PC-9 (cell line): Measurements from ENCODE around the gene PICALM. TPM values are rescaled to one million over a fixed set of nuclear protein-coding genes. Genes with fewer than 3 reads are reported as not detected.

Source experiments
- BruUV-seq: library from RNA; stranded (reverse); fragments of 400-500 nt; replicated peaks from 2 replicates; lab custom pipeline; 2021; lab: Mats Ljungman, UMichigan
- CTCF ChIA-PET: fragments of 300-600 bp; sonication (Branson Sonifier 250); formaldehyde crosslinking; loops from one replicate; lab custom pipeline; 2022; ENCODE audit warnings: antibody characterized with exemption; lab: Charles Lee
- POLR2A ChIA-PET: fragments of 300-600 bp; sonication (Branson Sonifier 250); formaldehyde crosslinking; loops from one replicate; lab custom pipeline; 2022; ENCODE audit warnings: antibody characterized with exemption; ENCODE audit not compliant: unreplicated experiment; lab: Charles Lee
- DNase-seq, 2 experiments: peaks; one replicate each; pipeline versions ENCODE4 v3.0.0 to v3.0.0-alpha.2; 2015 to 2022; ENCODE audit warnings: mixed read lengths in 1 of 2
- H2AFZ ChIP-seq: fragments of 200-600 bp; sonication (generic); 2 replicates; pipeline ENCODE4 v1.8.1; 2017; ENCODE audit warnings: antibody characterized with exemption
- H3F3A ChIP-seq: fragments of 200-600 bp; sonication (generic); 2 replicates; pipeline ENCODE4 v1.8.1; 2017; ENCODE audit warnings: antibody characterized with exemption, mild to moderate bottlenecking, low read depth; ENCODE audit not compliant: insufficient read depth
- H3K27ac ChIP-seq: fragments of 200-600 bp; sonication (generic); 2 replicates; pipeline ENCODE4 v1.6.1; 2016; ENCODE audit warnings: mixed run types
- H3K27me3 ChIP-seq: fragments of 200-600 bp; sonication (generic); 2 replicates; pipeline ENCODE4 v1.6.1; 2016; ENCODE audit warnings: low read depth, mixed run types; ENCODE audit not compliant: insufficient read depth
- H3K36me3 ChIP-seq: fragments of 200-600 bp; sonication (generic); 2 replicates; pipeline ENCODE4 v1.6.1; 2016; ENCODE audit warnings: low read depth, mixed run types
- H3K4me1 ChIP-seq: fragments of 200-600 bp; sonication (generic); replicated peaks from 2 replicates; pipeline ENCODE4 v1.6.1; 2016; ENCODE audit warnings: mixed run types; ENCODE audit not compliant: insufficient read depth
- H3K4me2 ChIP-seq: fragments of 200-600 bp; sonication (generic); 2 replicates; pipeline ENCODE4 v1.6.1; 2017; ENCODE audit warnings: mixed run types
- H3K4me3 ChIP-seq: fragments of 200-600 bp; sonication (generic); 2 replicates; pipeline ENCODE4 v1.6.1; 2016; ENCODE audit warnings: mixed run types
- H3K79me2 ChIP-seq: fragments of 200-600 bp; sonication (generic); 2 replicates; pipeline ENCODE4 v1.6.1; 2017; ENCODE audit warnings: low read depth, mixed run types
- H3K9me2 ChIP-seq: fragments of 200-600 bp; sonication (generic); 2 replicates; pipeline ENCODE4 v1.8.1; 2017; ENCODE audit warnings: mild to moderate bottlenecking; ENCODE audit not compliant: insufficient read depth
- H3K9me3 ChIP-seq: fragments of 200-600 bp; sonication (generic); 2 replicates; pipeline ENCODE4 v1.8.1; 2016; ENCODE audit warnings: low read depth; ENCODE audit not compliant: insufficient read depth
- H4K20me1 ChIP-seq: fragments of 200-600 bp; sonication (generic); 2 replicates; pipeline ENCODE4 v1.8.1; 2017; ENCODE audit not compliant: insufficient read depth
- EZH2 ChIP-seq: fragments of 200-600 bp; sonication (generic); IDR thresholded peaks from 2 replicates; pipeline ENCODE4 v1.8.0; 2017; ENCODE audit warnings: antibody characterized with exemption, low read depth
- intact Hi-C: fragments of 100-400 bp; cut with micrococcal nuclease; formaldehyde crosslinking; loops from one replicate; pipeline ENCODE4 v1.10.0; 2022; ENCODE audit not compliant: unreplicated experiment
- total RNA-seq: library from RNA; stranded (reverse); gene quantifications from 2 replicates; pipeline ENCODE4 v1.2.3, GENCODE V29; 2021
- TF ChIP-seq, protein P1 (sequence below): fragments of 200-600 bp; sonication (generic); conservative IDR thresholded peaks from 2 replicates; pipeline ENCODE4 v1.6.1; 2017; ENCODE audit warnings: mixed run types, antibody characterized with exemption, mild to moderate bottlenecking, moderate library complexity

Gene PICALM
- total RNA-seq, 1 experiment from 2014 or later = 116 TPM

DNA sequence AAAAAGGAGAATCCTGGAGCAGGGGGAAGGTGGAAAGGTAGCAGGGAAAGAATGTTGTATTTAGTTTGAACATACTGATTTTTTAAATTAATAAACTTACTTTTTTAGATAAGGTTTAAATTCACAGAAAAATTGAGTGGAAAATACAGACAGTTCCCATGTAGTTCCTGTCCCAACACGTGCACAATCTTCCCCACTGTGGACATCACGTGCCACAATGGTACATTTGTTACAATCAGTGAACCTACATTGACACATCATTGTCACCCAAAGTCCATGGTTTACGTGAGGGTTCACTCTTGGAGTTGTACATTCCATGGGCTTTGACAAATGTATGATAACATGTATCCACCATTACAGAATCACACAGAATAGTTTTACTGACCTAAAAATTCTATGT lies 10.5 kb upstream of the PICALM start:
- no peaks in the 10 kb centered on the region for H3K9me3 ChIP-seq
- intact Hi-C loops = no loop called here
- no peaks in the 10 kb centered on the region for H3K4me1 ChIP-seq
- DNase-seq = no peak
- H2AFZ ChIP-seq = no peak overlapping the region
- H3K9me2 ChIP-seq = no peaks in the 10 kb centered on the region
- H3K27ac ChIP-seq = no peak overlapping the region
- H4K20me1 ChIP-seq = no peaks in the 10 kb centered on the region
- H3K4me2 ChIP-seq = no peak overlapping the region
- H3K36me3 ChIP-seq = no peaks in the 10 kb centered on the region
- BruUV-seq = no TSS peak
- no peak overlapping the region for H3K4me3 ChIP-seq
- H3F3A ChIP-seq = no peaks in the 10 kb centered on the region
- TF ChIP-seq, protein P1, sequence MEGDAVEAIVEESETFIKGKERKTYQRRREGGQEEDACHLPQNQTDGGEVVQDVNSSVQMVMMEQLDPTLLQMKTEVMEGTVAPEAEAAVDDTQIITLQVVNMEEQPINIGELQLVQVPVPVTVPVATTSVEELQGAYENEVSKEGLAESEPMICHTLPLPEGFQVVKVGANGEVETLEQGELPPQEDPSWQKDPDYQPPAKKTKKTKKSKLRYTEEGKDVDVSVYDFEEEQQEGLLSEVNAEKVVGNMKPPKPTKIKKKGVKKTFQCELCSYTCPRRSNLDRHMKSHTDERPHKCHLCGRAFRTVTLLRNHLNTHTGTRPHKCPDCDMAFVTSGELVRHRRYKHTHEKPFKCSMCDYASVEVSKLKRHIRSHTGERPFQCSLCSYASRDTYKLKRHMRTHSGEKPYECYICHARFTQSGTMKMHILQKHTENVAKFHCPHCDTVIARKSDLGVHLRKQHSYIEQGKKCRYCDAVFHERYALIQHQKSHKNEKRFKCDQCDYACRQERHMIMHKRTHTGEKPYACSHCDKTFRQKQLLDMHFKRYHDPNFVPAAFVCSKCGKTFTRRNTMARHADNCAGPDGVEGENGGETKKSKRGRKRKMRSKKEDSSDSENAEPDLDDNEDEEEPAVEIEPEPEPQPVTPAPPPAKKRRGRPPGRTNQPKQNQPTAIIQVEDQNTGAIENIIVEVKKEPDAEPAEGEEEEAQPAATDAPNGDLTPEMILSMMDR = no peak
- no peak for TF ChIP-seq EZH2
- ChIA-PET POLR2A (no interaction called here), CTCF (no interaction called here)
- no peaks in the 10 kb centered on the region for H3K27me3 ChIP-seq
- H3K79me2 ChIP-seq = no peaks in the 10 kb centered on the region

DNA sequence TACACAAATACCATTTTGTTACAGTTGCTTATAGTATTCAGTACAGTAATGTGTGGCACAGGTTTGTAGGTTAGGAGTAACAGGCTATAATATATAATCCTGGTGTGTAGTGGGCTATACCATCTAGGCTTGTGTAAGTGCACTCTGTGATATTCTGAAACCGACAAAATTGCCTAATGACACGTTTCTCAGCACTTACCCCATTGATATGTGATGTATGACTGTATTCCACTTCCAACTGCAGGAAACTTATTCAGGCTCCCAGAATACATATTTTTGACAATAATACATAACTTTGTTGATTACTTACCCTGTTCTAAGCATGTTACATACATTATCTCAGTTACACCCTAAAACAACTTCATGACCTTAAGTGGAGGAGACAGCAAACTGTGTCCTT lies 5.1 kb upstream of the PICALM start:
- intact Hi-C loops = no loop called here
- no peaks in the 10 kb centered on the region; the same call in 1 of the 2 replicates for H3K9me3 ChIP-seq
- CTCF ChIA-PET = no interaction called here
- H4K20me1 ChIP-seq = no peaks in the 10 kb centered on the region
- H3K79me2 ChIP-seq = no peaks in the 10 kb centered on the region
- TF ChIP-seq EZH2 = no peak
- TF ChIP-seq, protein P1 = no peak
- no peak overlapping the region for H3K4me3 ChIP-seq
- POLR2A ChIA-PET = no interaction called here
- H3F3A ChIP-seq = peaks cover 22% of the 10 kb centered on the region
- no peaks in the 10 kb centered on the region for H3K9me2 ChIP-seq
- H3K27me3 ChIP-seq = no peaks in the 10 kb centered on the region
- H2AFZ ChIP-seq = no peak overlapping the region
- DNase-seq = no peak
- H3K36me3 ChIP-seq = no peaks in the 10 kb centered on the region
- peaks cover 17% of the 10 kb centered on the region for H3K4me1 ChIP-seq
- no peak overlapping the region for H3K4me2 ChIP-seq
- BruUV-seq = no TSS peak
- H3K27ac ChIP-seq = no peak overlapping the region

DNA sequence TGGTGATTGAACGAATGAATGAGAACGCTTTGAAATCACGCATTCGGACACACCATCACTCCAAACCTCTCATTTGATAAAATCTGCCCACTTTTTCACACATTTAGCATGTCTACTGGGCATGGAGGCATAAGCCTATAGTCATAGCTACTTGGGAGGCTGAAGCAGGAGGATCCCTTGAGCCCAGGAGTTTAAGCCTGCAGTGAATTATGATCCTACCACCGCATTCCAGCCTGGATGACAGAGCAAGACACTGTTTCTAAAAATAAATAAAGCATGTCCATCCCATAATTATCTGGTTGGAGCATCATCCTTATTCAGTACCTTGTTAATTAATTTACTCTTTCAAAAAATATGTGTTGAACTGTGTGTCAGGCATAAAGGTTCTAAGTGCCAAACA lies 3.3 kb upstream of the PICALM start:
- H4K20me1 ChIP-seq = peaks cover 10% of the 10 kb centered on the region
- CTCF ChIA-PET = no interaction called here

More for the DNA sequence above, 3.3 kb upstream of the PICALM start:
- intact Hi-C loops = no loop called here
- Histone ChIP-seq H3K4me1 (peaks cover 17% of the 10 kb centered on the region), H3K36me3 (no peaks in the 10 kb centered on the region), H2AFZ (no peak overlapping the region), H3K4me2 (no peak overlapping the region), H3F3A (peaks cover 22% of the 10 kb centered on the region), H3K9me3 (no peaks in the 10 kb centered on the region; the same call in 1 of the 2 replicates), H3K27me3 (no peaks in the 10 kb centered on the region), H3K4me3 (no peak overlapping the region), H3K27ac (no peak overlapping the region), H3K9me2 (no peaks in the 10 kb centered on the region), H3K79me2 (peaks cover 15% of the 10 kb centered on the region)
- POLR2A ChIA-PET = no interaction called here
- no peak for DNase-seq
- BruUV-seq = no TSS peak
- TF ChIP-seq EZH2 = no peak
- TF ChIP-seq, protein P1 = no peak
